Trophoblast cell (in vitro differentiated cells and primary cell): ENCODE measurements around the gene MICU1.

Experiments used
- DNase-seq, 2 donors: peaks; one replicate each; pipeline ENCODE4 v3.0.0-alpha.2; 2016
- H2AFZ ChIP-seq: 2 replicates; pipeline ENCODE4 v1.6.1; 2013; ENCODE audit warnings: low read length, moderate library complexity, mild to moderate bottlenecking; ENCODE audit not compliant: insufficient read depth, poor library complexity
- H2AK5ac ChIP-seq: 2 replicates; pipeline ENCODE4 v1.6.1; 2013; ENCODE audit warnings: mild to moderate bottlenecking, low read length
- H2BK120ac ChIP-seq: 2 replicates; pipeline ENCODE4 v1.6.1; 2013; ENCODE audit warnings: low read length, mild to moderate bottlenecking, moderate library complexity; ENCODE audit not compliant: insufficient read depth, poor library complexity
- H2BK12ac ChIP-seq: 2 replicates; pipeline ENCODE4 v1.6.1; 2013; ENCODE audit warnings: mild to moderate bottlenecking, low read length, moderate library complexity
- H2BK5ac ChIP-seq: 2 replicates; pipeline ENCODE4 v1.6.1; 2013; ENCODE audit warnings: low read length, low read depth, moderate library complexity, mild to moderate bottlenecking; ENCODE audit not compliant: poor library complexity
- H3K14ac ChIP-seq: 2 replicates; pipeline ENCODE4 v1.6.1; 2013; ENCODE audit warnings: mild to moderate bottlenecking, low read length
- H3K18ac ChIP-seq: 2 replicates; pipeline ENCODE4 v1.6.1; 2013; ENCODE audit warnings: mild to moderate bottlenecking, low read length
- H3K23ac ChIP-seq: 2 replicates; pipeline ENCODE4 v1.6.1; 2013; ENCODE audit warnings: low read length
- H3K27ac ChIP-seq: 2 replicates; pipeline ENCODE4 v1.5.1; 2013; ENCODE audit warnings: low read depth, mild to moderate bottlenecking, inconsistent platforms, low read length, moderate library complexity
- H3K27me3 ChIP-seq: 2 replicates; pipeline ENCODE4 v1.6.1; 2013; ENCODE audit warnings: inconsistent platforms, mild to moderate bottlenecking, low read length, moderate library complexity; ENCODE audit not compliant: insufficient read depth
- H3K36me3 ChIP-seq, 2 experiments: 1 replicate in 1 of 2; 2 replicates in 1 of 2; pipeline ENCODE4 v1.6.1; 2013; ENCODE audit warnings: low read length in 2 of 2, mild to moderate bottlenecking in 2 of 2, moderate library complexity in 1 of 2; ENCODE audit not compliant: insufficient read depth in 2 of 2, control insufficient read depth in 1 of 2
- H3K4ac ChIP-seq: 2 replicates; pipeline ENCODE4 v1.6.1; 2013; ENCODE audit warnings: low read depth, mild to moderate bottlenecking, low read length, moderate library complexity
- H3K4me1 ChIP-seq, 2 experiments: 1 replicate in 1 of 2; 2 replicates in 1 of 2; pipeline ENCODE4 v1.6.1; 2013; ENCODE audit warnings: low read length in 2 of 2, mild to moderate bottlenecking in 2 of 2, moderate library complexity in 1 of 2; ENCODE audit not compliant: insufficient read depth in 2 of 2, control insufficient read depth in 1 of 2
- H3K4me2 ChIP-seq: 2 replicates; pipeline ENCODE4 v1.6.1; 2013; ENCODE audit warnings: inconsistent platforms, mild to moderate bottlenecking, low read length, moderate library complexity
- H3K4me3 ChIP-seq: 2 replicates; pipeline ENCODE4 v1.5.1; 2013; ENCODE audit warnings: mild to moderate bottlenecking, low read depth, low read length, inconsistent platforms
- H3K79me1 ChIP-seq: one replicate; pipeline ENCODE4 v1.6.1; 2013; ENCODE audit warnings: low read length
- H3K79me2 ChIP-seq: 2 replicates; pipeline ENCODE4 v1.6.1; 2013; ENCODE audit warnings: low read length, mild to moderate bottlenecking; ENCODE audit not compliant: control insufficient read depth, insufficient read depth, poor library complexity
- H3K9ac ChIP-seq: 2 replicates; pipeline ENCODE4 v1.6.1; 2013; ENCODE audit warnings: mild to moderate bottlenecking, low read length
- H3K9me3 ChIP-seq: 2 replicates; pipeline ENCODE4 v1.6.1; 2013; ENCODE audit warnings: low read depth, mild to moderate bottlenecking, control low read depth, inconsistent platforms, low read length; ENCODE audit not compliant: insufficient read depth
- H4K12ac ChIP-seq: 2 replicates; pipeline ENCODE4 v1.6.1; 2013; ENCODE audit warnings: low read depth, mild to moderate bottlenecking, low read length, moderate library complexity
- H4K8ac ChIP-seq: 2 replicates; pipeline ENCODE4 v1.6.1; 2013; ENCODE audit warnings: low read depth, mild to moderate bottlenecking, low read length, moderate library complexity
- H4K91ac ChIP-seq: one replicate; pipeline ENCODE4 v1.6.1; 2013; ENCODE audit warnings: low read depth, mild to moderate bottlenecking, low read length, moderate library complexity
- WGBS: extraction: QIAGEN DNeasy Blood & Tissue Kit; methylation state at CpG from one replicate; pipeline ENCODE4 v1.1.7; 2013; ENCODE audit warnings: missing lambda C conversion rate; ENCODE audit not compliant: insufficient read length, insufficient coverage; ENCODE audit errors: extremely low coverage; 5-methylcytosine and 5-hydroxymethylcytosine counted together

MICU1 gene

DNA sequence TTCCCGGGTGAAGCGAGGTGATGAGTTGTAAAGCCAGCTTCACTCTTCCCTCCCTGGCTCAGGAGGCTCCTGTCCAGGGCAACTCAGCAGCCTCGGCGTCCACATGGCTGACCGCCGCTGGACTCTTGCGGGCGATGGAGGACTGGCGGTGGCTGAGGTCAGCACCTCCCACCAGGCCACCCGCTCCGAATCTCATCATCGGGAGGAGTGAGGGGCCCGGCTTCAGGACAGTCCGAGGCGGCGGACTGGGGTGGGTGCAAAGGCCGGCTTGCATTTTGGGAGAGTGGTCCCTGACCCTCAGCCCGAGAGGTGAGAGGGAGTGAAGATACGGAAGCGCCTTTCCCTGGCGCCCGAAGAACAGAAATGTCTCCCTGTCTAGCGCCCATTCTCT is 271.9 kb downstream of the MICU1 start:
- Histone ChIP-seq H3K36me3 (peaks cover 6 to 18% of the 10 kb centered on the region in 2 experiments), H3K27me3 (no peaks in the 10 kb centered on the region), H3K18ac (peak overlapping the region; percentile 3), H3K4me1 (peaks cover 0 to 6% of the 10 kb centered on the region in 2 experiments), H3K27ac (peak overlapping the region; percentile 96), H3K9me3 (no peaks in the 10 kb centered on the region), H3K4me2 (peak overlapping the region; percentile 68), H2AK5ac (no peak overlapping the region), H3K9ac (peak overlapping the region; percentile 87), H2BK5ac (no peak overlapping the region), H2AFZ (peak overlapping the region; percentile 14), H3K79me2 (peaks cover 4% of the 10 kb centered on the region), H3K23ac (no peak overlapping the region), H4K12ac (peak overlapping the region; percentile 65), H4K8ac (peak overlapping the region; percentile 97), H4K91ac (peak overlapping the region; percentile 44), H3K4ac (peak overlapping the region; percentile 50), H3K14ac (peak overlapping the region; percentile 63), H2BK12ac (no peak overlapping the region), H3K79me1 (peaks cover 7% of the 10 kb centered on the region), H3K4me3 (peak overlapping the region; percentile 97), H2BK120ac (peak overlapping the region; percentile 8)
- no CpG with 5 or more reads among the region's 23 CpGs for WGBS
- DNase-seq = peak in 1 of 2 donors; percentile 43

DNA sequence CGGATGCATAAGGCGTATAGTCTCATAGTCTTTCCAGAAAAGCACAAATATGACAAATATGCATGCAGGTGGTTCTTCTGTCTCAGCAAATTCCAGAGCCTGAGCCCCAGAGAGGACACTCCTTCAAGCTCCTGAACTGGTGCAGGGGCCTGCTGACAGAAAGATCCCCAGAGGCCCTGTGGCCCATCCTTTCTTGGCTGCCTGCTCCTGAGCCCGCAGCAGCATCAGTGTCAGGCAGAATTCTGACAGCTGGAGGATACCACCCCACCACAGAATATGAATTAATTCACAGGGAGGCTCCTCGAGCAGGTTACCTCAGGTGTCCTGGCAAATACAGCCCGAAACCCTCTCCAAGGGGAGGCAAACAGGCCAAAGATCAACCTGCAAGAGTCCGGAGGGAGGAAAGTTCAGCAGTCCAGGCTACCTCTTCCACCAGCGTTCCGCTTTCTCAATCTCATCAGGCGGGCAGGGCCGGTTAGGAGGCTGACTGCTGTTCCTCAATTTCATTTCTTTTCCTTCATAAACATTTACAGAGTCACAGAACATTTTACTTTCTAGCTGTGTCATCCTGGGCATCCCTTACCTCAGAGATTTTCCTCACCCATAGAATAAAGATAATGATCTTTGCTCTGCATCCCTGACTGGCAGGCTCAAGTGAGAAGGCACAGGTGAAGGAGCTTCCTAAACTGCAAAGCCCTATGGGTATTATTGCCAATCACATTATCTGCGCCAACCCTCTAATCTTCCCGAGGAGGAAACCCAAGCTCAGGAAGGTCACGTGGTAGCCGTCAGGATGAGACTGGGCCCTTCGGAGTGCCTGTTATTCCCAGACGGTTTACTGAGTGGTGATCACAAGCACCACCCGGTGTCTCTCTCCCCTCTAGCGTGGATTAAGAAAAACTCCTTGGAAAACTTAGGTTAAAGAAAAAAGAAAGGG is 272.6 kb downstream of the MICU1 start:
- Histone ChIP-seq H3K9me3 (no peaks in the 10 kb centered on the region), H3K4ac (peak overlapping the region; percentile 50), H3K36me3 (peaks cover 11 to 25% of the 10 kb centered on the region in 2 experiments), H4K91ac (peak overlapping the region; percentile 44), H3K79me1 (peaks cover 7% of the 10 kb centered on the region), H3K14ac (no peak overlapping the region), H3K27ac (no peak overlapping the region), H2BK12ac (no peak overlapping the region), H3K18ac (no peak overlapping the region), H4K8ac (peak overlapping the region; percentile 97), H4K12ac (no peak overlapping the region), H3K4me2 (peak overlapping the region; percentile 68), H2AK5ac (no peak overlapping the region), H2BK5ac (no peak overlapping the region), H3K23ac (no peak overlapping the region), H3K4me3 (peak overlapping the region; percentile 97), H3K4me1 (peaks cover 0 to 6% of the 10 kb centered on the region in 2 experiments), H3K9ac (peak overlapping the region; percentile 87), H2BK120ac (no peak overlapping the region), H3K27me3 (no peaks in the 10 kb centered on the region), H2AFZ (peak overlapping the region; percentile 14), H3K79me2 (peaks cover 4% of the 10 kb centered on the region)
- WGBS = no CpG with 5 or more reads among the region's 18 CpGs
- DNase-seq = peak in 1 of 2 donors; percentile 40

DNA sequence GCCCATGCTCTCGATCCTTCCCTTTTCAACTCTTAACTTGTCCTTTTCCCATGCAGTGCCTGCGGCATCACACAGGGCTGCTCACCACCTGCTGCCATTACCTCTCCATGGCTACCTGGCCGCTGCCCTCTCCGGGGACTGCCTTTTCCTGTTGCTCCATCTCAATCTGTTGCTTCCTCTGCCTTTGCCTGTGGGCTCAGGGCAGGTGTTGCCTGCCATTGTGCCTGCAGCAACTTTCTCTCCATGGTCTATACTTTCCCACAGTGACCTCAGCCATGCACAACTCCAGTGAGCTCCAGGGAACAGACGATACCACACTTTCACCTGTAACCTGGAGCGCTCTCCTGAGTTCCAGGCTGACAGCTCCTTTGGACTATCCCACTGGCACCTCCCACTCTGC is 274.4 kb downstream of the MICU1 start:
- WGBS = no CpG with 5 or more reads among the region's 6 CpGs
- H3K36me3 ChIP-seq = peaks cover 13 to 26% of the 10 kb centered on the region in 2 experiments
- no peak overlapping the region for H3K18ac ChIP-seq
- H3K9me3 ChIP-seq = no peaks in the 10 kb centered on the region
- H2BK12ac ChIP-seq = no peak overlapping the region
- no peak for DNase-seq
- no peak overlapping the region for H2BK120ac ChIP-seq
- peaks cover 4% of the 10 kb centered on the region for H3K79me2 ChIP-seq
- no peak overlapping the region for H4K12ac ChIP-seq
- H3K9ac ChIP-seq = no peak overlapping the region
- H3K23ac ChIP-seq = no peak overlapping the region
- no peak overlapping the region for H2AK5ac ChIP-seq
- H3K4me3 ChIP-seq = no peak overlapping the region
- no peak overlapping the region for H2BK5ac ChIP-seq
- no peak overlapping the region for H2AFZ ChIP-seq
- H3K4ac ChIP-seq = no peak overlapping the region
- H3K27me3 ChIP-seq = no peaks in the 10 kb centered on the region
- no peak overlapping the region for H4K91ac ChIP-seq
- H3K4me1 ChIP-seq = peaks cover 0 to 6% of the 10 kb centered on the region in 2 experiments
- H3K14ac ChIP-seq = no peak overlapping the region
- H3K79me1 ChIP-seq = peaks cover 7% of the 10 kb centered on the region
- H3K4me2 ChIP-seq = no peak overlapping the region
- H4K8ac ChIP-seq = no peak overlapping the region
- no peak overlapping the region for H3K27ac ChIP-seq

DNA sequence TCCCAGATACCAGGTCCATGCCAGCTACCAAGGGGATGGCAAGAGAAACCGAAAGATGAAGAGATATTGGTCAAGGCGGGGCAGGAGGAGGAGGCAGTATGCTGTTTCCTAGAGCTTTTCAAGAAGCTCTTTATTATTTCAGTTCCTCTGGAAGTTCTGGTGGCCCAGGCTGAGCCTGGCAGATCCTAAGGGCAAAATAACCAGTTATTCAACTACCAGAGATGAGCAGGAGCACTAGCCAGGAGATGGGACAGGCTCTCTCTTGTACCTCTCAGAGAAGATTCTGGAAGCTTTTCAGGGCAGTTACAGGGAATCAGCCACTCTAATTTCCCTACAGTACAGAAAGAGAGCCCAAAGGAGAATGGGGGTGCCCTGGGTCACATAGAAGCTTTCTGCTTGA is 276.4 kb downstream of the MICU1 start:
- no peak overlapping the region for H4K12ac ChIP-seq
- no peak overlapping the region for H3K27ac ChIP-seq
- peaks cover 4% of the 10 kb centered on the region for H3K79me1 ChIP-seq
- no peaks in the 10 kb centered on the region for H3K9me3 ChIP-seq
- no peak overlapping the region for H3K4me2 ChIP-seq
- no peak overlapping the region for H2BK5ac ChIP-seq
- H3K14ac ChIP-seq = no peak overlapping the region
- peaks cover 0 to 6% of the 10 kb centered on the region in 2 experiments for H3K4me1 ChIP-seq
- H4K91ac ChIP-seq = no peak overlapping the region
- no peak overlapping the region for H2AK5ac ChIP-seq
- H2BK120ac ChIP-seq = no peak overlapping the region
- DNase-seq = no peak
- H3K18ac ChIP-seq = no peak overlapping the region
- no peak overlapping the region for H3K4me3 ChIP-seq
- H2AFZ ChIP-seq = no peak overlapping the region
- H3K36me3 ChIP-seq = peaks cover 16 to 34% of the 10 kb centered on the region in 2 experiments
- no peak overlapping the region for H2BK12ac ChIP-seq
- no peaks in the 10 kb centered on the region for H3K27me3 ChIP-seq
- no CpG with 5 or more reads among the region's 2 CpGs for WGBS
- no peak overlapping the region for H4K8ac ChIP-seq
- no peak overlapping the region for H3K9ac ChIP-seq
- H3K23ac ChIP-seq = no peak overlapping the region
- no peak overlapping the region for H3K4ac ChIP-seq
- peaks cover 2% of the 10 kb centered on the region for H3K79me2 ChIP-seq
